Kidney (tissue), 14 donors: Measurements from ENCODE around the gene SLC25A13. TPM values are rescaled to one million over a fixed set of nuclear protein-coding genes. Genes with fewer than 3 reads are reported as not detected.
A peak's percentile ranks its signal among the peaks of the same experiment; 100 is the strongest.

ENCODE experiments used
- DNase-seq, 5 donors: peaks; one replicate each; pipeline ENCODE4 v3.0.0-alpha.2; 2013 to 2020
- FAIRE-seq: peaks from 2 replicates; lab custom pipeline; 2012; peaks lifted over from hg19 to GRCh38; lab: Jason Lieb, UNC
- H3K27ac ChIP-seq, 2 donors: one replicate each; pipeline ENCODE4 v1.7.0; 2013; ENCODE audit warnings: low read depth in 2 of 2, low read length in 2 of 2, inconsistent platforms in 1 of 2
- H3K27me3 ChIP-seq: one replicate; pipeline ENCODE4 v1.7.1; 2013; ENCODE audit warnings: low read length, inconsistent platforms; ENCODE audit not compliant: control insufficient read depth, insufficient read depth
- H3K36me3 ChIP-seq, 3 donors: one replicate each; pipeline versions ENCODE4 v1.7.0 to v1.7.1; 2013; ENCODE audit warnings: low read length in 3 of 3, control low read depth in 1 of 3, inconsistent platforms in 1 of 3; ENCODE audit not compliant: insufficient read depth in 3 of 3, control insufficient read depth in 2 of 3
- H3K4me1 ChIP-seq, 3 donors: one replicate each; pipeline versions ENCODE4 v1.7.0 to v1.7.1; 2013; ENCODE audit warnings: low read length in 3 of 3, inconsistent platforms in 1 of 3, low read depth in 1 of 3; ENCODE audit not compliant: control insufficient read depth in 2 of 3, insufficient read depth in 2 of 3
- H3K4me3 ChIP-seq, 3 donors: one replicate each; pipeline versions ENCODE4 v1.7.0 to v1.8.1; 2013; ENCODE audit warnings: low read length in 3 of 3, control low read depth in 1 of 3, inconsistent platforms in 1 of 3
- H3K9ac ChIP-seq, 3 donors: one replicate each; pipeline versions ENCODE4 v1.7.0 to v1.7.1; 2013; ENCODE audit warnings: low read length in 3 of 3, control low read depth in 1 of 3, inconsistent platforms in 1 of 3
- H3K9me3 ChIP-seq, 3 donors: one replicate each; pipeline versions ENCODE4 v1.7.0 to v1.7.1; 2013; ENCODE audit warnings: low read length in 3 of 3, control low read depth in 1 of 3, inconsistent platforms in 1 of 3; ENCODE audit not compliant: control insufficient read depth in 2 of 3, insufficient read depth in 1 of 3
- CTCF ChIP-seq: IDR thresholded peaks from 3 replicates; pipeline ENCODE4 v1.5.1; 2012; ENCODE audit warnings: mild to moderate bottlenecking, moderate library complexity, borderline replicate concordance; ENCODE audit not compliant: insufficient read depth; ENCODE audit errors: extremely low read depth
- intact Hi-C: fragments of 100-400 bp; cut with DNase I; formaldehyde crosslinking; loops from one replicate; pipeline ENCODE4 v1.11.1; 2022
- polyA plus RNA-seq: library from polyadenylated mRNA; stranded (reverse); fragments of 350-450 nt; fragmentation: Illumina TruSeq; extraction: RNeasy Lipid Tissue Mini Kit (QIAGEN cat#74804); gene quantifications from one replicate; pipeline ENCODE4 v1.2.3, GENCODE V29; 2014; ENCODE audit warnings: low read depth, low replicate concordance; ENCODE audit not compliant: insufficient read depth
- total RNA-seq: library from RNA; stranded (reverse); fragmentation: NEBNext Ultra II Directional; extraction: Animal tissue kit (Norgen Biotek cat#: 25700); gene quantifications from one replicate; pipeline ENCODE4 v1.2.1, GENCODE V29; 2021
- donor health status: control.
- donor health status: control.
- donor health status: control.
- donor health status: control.
- donor health status: control.
- donor health status: DM: yes; HTN: yes; CAD: no.
- donor health status: Normal renal cell carcinoma (clear cell type).

The SLC25A13 gene
- total and polyA plus RNA-seq, 2 donors from 2014 or later = 23.9 to 32.1 TPM

GRCh38 chr7:96225251-96225650 lies 96.6 kb downstream of the SLC25A13 start:
- intact Hi-C loops = no loop called here
- Histone ChIP-seq H3K9ac (no peak overlapping the region), H3K9me3 (no peaks in the 10 kb centered on the region), H3K27me3 (no peaks in the 10 kb centered on the region), H3K27ac (no peak overlapping the region), H3K4me3 (no peak overlapping the region), H3K4me1 (peaks cover 0 to 1% (median 0%) of the 10 kb centered on the region in 3 donors), H3K36me3 (no peaks in the 10 kb centered on the region)
- DNase-seq (no peak), FAIRE-seq (no peak)
- TF ChIP-seq CTCF = no peak

- Histone ChIP-seq H3K36me3 (no peaks in the 10 kb centered on the region), H3K4me1 (peaks cover 0 to 7% (median 0%) of the 10 kb centered on the region in 3 donors), H3K9me3 (no peaks in the 10 kb centered on the region), H3K4me3 (no peak overlapping the region), H3K27ac (no peak overlapping the region), H3K27me3 (no peaks in the 10 kb centered on the region), H3K9ac (no peak overlapping the region)
- TF ChIP-seq CTCF = peak; percentile 14
- DNase-seq = no peak
- FAIRE-seq = no peak
- intact Hi-C loops = no loop called here
Observed at GRCh38 chr7:96224685-96225084, 97.2 kb downstream of the SLC25A13 start.

GRCh38 chr7:96224073-96224472 lies 97.8 kb downstream of the SLC25A13 start:
- Histone ChIP-seq H3K9me3 (no peaks in the 10 kb centered on the region), H3K9ac (no peak overlapping the region), H3K4me1 (peaks cover 0 to 8% (median 0%) of the 10 kb centered on the region in 3 donors), H3K27ac (no peak overlapping the region), H3K4me3 (no peak overlapping the region), H3K36me3 (no peaks in the 10 kb centered on the region), H3K27me3 (no peaks in the 10 kb centered on the region)
- intact Hi-C loops = no loop called here
- FAIRE-seq (no peak), DNase-seq (no peak)
- no peak for TF ChIP-seq CTCF

- Histone ChIP-seq H3K9ac (no peak overlapping the region), H3K36me3 (no peaks in the 10 kb centered on the region), H3K4me1 (peaks cover 0 to 8% (median 0%) of the 10 kb centered on the region in 3 donors), H3K27ac (no peak overlapping the region), H3K27me3 (no peaks in the 10 kb centered on the region), H3K9me3 (no peaks in the 10 kb centered on the region), H3K4me3 (no peak overlapping the region)
- intact Hi-C loops = no loop called here
- DNase-seq (no peak), FAIRE-seq (no peak)
- TF ChIP-seq CTCF = no peak
Observed at GRCh38 chr7:96221888-96222287, 100.0 kb downstream of the SLC25A13 start.
